Cardiac fibroblast (primary cell): ENCODE measurements around the gene LMOD3.

Source experiments
- DNase-seq, 2 donors: peaks; one replicate each; pipeline versions ENCODE4 v3.0.0 to v3.0.0-alpha.2; 2010; ENCODE audit warnings: low read depth in 2 of 2
- H3K4me3 ChIP-seq, 2 donors: replicated peaks in 1 of 2; 1 replicate in 1 of 2; 2 replicates in 1 of 2; pipeline ENCODE4 v1.5.1; 2011; ENCODE audit warnings: low read depth in 2 of 2, low read length in 2 of 2, mild to moderate bottlenecking in 2 of 2, moderate library complexity in 1 of 2
- TF ChIP-seq, protein P1 (sequence below): IDR thresholded peaks from one replicate; pipeline ENCODE4 v1.5.1; 2011; ENCODE audit warnings: low read depth, mild to moderate bottlenecking, low read length, inconsistent platforms

LMOD3 gene

GRCh38 chr3:69119681-69120080 lies 2.7 kb downstream of the LMOD3 start:
- TF ChIP-seq, protein P1, sequence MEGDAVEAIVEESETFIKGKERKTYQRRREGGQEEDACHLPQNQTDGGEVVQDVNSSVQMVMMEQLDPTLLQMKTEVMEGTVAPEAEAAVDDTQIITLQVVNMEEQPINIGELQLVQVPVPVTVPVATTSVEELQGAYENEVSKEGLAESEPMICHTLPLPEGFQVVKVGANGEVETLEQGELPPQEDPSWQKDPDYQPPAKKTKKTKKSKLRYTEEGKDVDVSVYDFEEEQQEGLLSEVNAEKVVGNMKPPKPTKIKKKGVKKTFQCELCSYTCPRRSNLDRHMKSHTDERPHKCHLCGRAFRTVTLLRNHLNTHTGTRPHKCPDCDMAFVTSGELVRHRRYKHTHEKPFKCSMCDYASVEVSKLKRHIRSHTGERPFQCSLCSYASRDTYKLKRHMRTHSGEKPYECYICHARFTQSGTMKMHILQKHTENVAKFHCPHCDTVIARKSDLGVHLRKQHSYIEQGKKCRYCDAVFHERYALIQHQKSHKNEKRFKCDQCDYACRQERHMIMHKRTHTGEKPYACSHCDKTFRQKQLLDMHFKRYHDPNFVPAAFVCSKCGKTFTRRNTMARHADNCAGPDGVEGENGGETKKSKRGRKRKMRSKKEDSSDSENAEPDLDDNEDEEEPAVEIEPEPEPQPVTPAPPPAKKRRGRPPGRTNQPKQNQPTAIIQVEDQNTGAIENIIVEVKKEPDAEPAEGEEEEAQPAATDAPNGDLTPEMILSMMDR: no peak
- H3K4me3 ChIP-seq: no peak overlapping the region
- DNase-seq: no peak

DNA sequence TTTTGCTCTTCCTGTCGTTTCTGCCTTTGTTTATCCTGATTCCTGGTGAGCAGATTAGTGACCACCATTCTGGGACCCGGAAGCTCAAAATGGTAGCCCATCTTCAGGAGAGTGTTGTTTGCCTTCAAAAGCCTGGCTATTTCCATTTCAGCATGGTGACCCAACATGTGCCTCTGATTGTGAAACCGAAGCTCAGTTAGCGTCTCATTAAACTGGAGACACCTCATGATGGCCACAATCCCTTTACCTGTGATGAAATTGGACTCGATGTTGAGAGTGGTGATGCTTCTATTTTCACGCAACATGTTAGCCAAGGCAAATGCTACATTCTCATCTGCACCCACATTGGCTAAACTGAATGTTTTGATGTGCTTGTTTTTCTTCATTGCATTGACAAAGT lies 3.3 kb downstream of the LMOD3 start:
- no peak overlapping the region for H3K4me3 ChIP-seq
- no peak for DNase-seq
- TF ChIP-seq, protein P1: no peak

DNA sequence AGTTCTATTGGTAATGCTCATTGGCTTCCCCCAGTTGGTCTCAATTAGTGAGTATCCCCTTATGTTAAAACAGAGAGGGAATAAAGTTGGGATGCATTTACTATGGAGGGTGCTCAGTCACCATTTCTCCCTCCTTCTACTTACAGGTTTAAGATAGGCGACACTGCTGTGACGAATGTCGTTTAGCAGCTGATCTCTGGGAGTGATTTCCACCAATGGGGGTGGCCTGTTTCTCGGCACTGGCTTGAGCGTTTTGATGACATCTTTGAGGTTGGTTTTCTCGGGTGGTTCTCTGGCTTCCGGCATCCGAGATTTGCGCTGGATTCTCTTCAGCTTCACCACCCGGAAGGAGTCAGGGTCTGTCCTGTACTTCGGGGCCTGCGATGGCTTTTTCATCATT lies 3.8 kb downstream of the LMOD3 start:
- H3K4me3 ChIP-seq: no peak overlapping the region
- TF ChIP-seq, protein P1: no peak
- DNase-seq: no peak

- no peak for DNase-seq
- TF ChIP-seq, protein P1: no peak
- H3K4me3 ChIP-seq: no peak overlapping the region
Observed at GRCh38 chr3:69116897-69117296, 5.5 kb downstream of the LMOD3 start.

DNA sequence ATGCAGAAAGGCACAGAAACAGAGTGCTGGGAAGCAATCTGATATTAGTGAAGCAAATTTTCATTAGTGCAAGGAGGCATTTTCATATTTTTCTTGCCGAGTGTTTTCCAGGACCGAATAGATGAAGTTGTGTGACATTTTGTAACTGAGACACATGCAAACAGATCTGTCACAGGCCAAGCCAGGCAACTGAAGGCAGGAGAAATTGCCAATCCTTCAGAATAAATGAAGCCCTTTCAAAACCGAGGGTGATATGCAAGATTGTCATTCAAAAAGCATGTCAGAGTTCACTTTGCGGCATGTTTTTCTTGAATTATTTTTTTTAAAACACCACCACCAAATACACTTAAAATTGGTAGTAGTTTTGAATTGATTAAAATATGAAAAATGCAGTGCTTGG lies 6.2 kb downstream of the LMOD3 start:
- TF ChIP-seq, protein P1: no peak
- no peak overlapping the region for H3K4me3 ChIP-seq
- DNase-seq: no peak

GRCh38 chr3:69115731-69116130 lies 6.7 kb downstream of the LMOD3 start:
- peak in 1 of 2 donors; percentile 59 for DNase-seq
- H3K4me3 ChIP-seq: no peak overlapping the region
- TF ChIP-seq, protein P1: no peak

DNA sequence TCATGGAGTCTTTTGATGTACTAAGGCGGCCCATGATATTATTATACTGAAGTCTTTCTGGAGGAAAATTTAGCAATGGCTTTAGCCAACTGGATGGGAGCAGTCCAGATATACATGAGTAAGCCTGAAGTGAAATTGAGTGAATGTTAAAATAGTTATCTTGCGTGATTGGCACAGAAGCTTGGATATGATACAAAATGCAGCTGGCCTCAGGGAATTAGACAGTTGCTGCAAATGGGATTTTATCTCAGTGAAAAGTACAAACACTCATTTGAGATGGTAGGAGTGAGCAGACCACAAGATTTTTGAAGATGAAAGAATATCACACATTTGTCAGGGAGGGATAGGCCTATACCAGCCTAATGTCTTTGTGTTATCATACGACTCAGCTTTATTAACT lies 8.9 kb downstream of the LMOD3 start:
- no peak overlapping the region for H3K4me3 ChIP-seq
- TF ChIP-seq, protein P1: no peak
- peak; percentile 28 to 35 for DNase-seq
